GM23338 (cell line): ENCODE data around the gene MRPL27. TPM values are rescaled to one million over a fixed set of nuclear protein-coding genes. Genes with fewer than 3 reads are reported as not detected.

Source experiments
- ATAC-seq: fragments of 200-7000 bp; cut with Tn5 transposase; 3 replicates; pipeline ENCODE4 v1.9.1; 2020
- DNase-seq: peaks from one replicate; pipeline ENCODE4 v3.0.0-alpha.2; 2015; ENCODE audit warnings: low spot score
- H2AFZ ChIP-seq: fragments of 200-600 bp; sonication (generic); 2 replicates; pipeline ENCODE4 v1.8.0; 2016; ENCODE audit warnings: antibody characterized with exemption, mild to moderate bottlenecking, moderate library complexity
- H3F3A ChIP-seq: fragments of 200-600 bp; sonication (generic); replicated peaks from 2 replicates; pipeline ENCODE4 v1.8.0; 2017; ENCODE audit warnings: antibody characterized with exemption, mixed run types, low read depth
- H3K27ac ChIP-seq: fragments of 200-600 bp; sonication (generic); 2 replicates; pipeline ENCODE4 v1.6.1; 2016; ENCODE audit warnings: low read depth
- H3K27me3 ChIP-seq: fragments of 200-600 bp; sonication (generic); 2 replicates; pipeline ENCODE4 v1.8.0; 2016; ENCODE audit warnings: mild to moderate bottlenecking, mixed run types, moderate library complexity; ENCODE audit not compliant: insufficient read depth
- H3K36me3 ChIP-seq: fragments of 200-600 bp; sonication (generic); 2 replicates; pipeline ENCODE4 v1.8.0; 2016; ENCODE audit warnings: mild to moderate bottlenecking; ENCODE audit not compliant: insufficient read depth
- H3K4me1 ChIP-seq: fragments of 200-600 bp; sonication (generic); 2 replicates; pipeline ENCODE4 v1.8.0; 2016; ENCODE audit warnings: mild to moderate bottlenecking, moderate library complexity; ENCODE audit not compliant: insufficient read depth
- H3K4me2 ChIP-seq: fragments of 200-600 bp; sonication (generic); 2 replicates; pipeline ENCODE4 v1.7.1; 2017; ENCODE audit warnings: mixed run types
- H3K4me3 ChIP-seq: fragments of 200-600 bp; sonication (generic); 2 replicates; pipeline ENCODE4 v1.6.1; 2016; ENCODE audit warnings: mixed run types
- H3K79me2 ChIP-seq: fragments of 200-600 bp; sonication (generic); replicated peaks from 2 replicates; pipeline ENCODE4 v1.8.0; 2017; ENCODE audit warnings: mild to moderate bottlenecking; ENCODE audit not compliant: insufficient read depth
- H3K9me2 ChIP-seq: fragments of 200-600 bp; sonication (generic); 2 replicates; pipeline ENCODE4 v1.8.0; 2017; ENCODE audit not compliant: insufficient read depth
- H4K20me1 ChIP-seq: fragments of 200-600 bp; sonication (generic); replicated peaks from 2 replicates; pipeline ENCODE4 v1.8.0; 2017; ENCODE audit warnings: mild to moderate bottlenecking; ENCODE audit not compliant: insufficient read depth
- H3K27ac Mint-ChIP-seq: 2 replicates; pipeline ENCODE4 v1.8.0; 2020; ENCODE audit warnings: inconsistent platforms, mild to moderate bottlenecking, moderate library complexity, mixed read lengths
- H3K27me3 Mint-ChIP-seq: 3 replicates; pipeline ENCODE4 v1.8.0; 2022; ENCODE audit warnings: low read depth, mild to moderate bottlenecking, moderate library complexity, mixed read lengths, inconsistent platforms; ENCODE audit not compliant: insufficient read depth, poor library complexity
- H3K36me3 Mint-ChIP-seq: 3 replicates; pipeline ENCODE4 v1.8.0; 2021; ENCODE audit warnings: low read depth, mild to moderate bottlenecking, inconsistent platforms, moderate library complexity, mixed read lengths
- H3K4me1 Mint-ChIP-seq: 3 replicates; pipeline ENCODE4 v1.8.0; 2020; ENCODE audit warnings: mild to moderate bottlenecking, inconsistent platforms, mixed read lengths
- H3K4me3 Mint-ChIP-seq: 3 replicates; pipeline ENCODE4 v1.8.0; 2021; ENCODE audit warnings: moderate library complexity, mild to moderate bottlenecking, inconsistent platforms, mixed read lengths
- H3K9me3 Mint-ChIP-seq: 3 replicates; pipeline ENCODE4 v1.8.0; 2020; ENCODE audit warnings: moderate library complexity, mild to moderate bottlenecking, inconsistent platforms, mixed read lengths
- CREB1 ChIP-seq: fragments of 250-450 bp; sonication (Bioruptor Pico); IDR thresholded peaks from 2 replicates; pipeline ENCODE4 v1.5.0; 2020; ENCODE audit warnings: low read depth, mild to moderate bottlenecking, moderate library complexity
- EZH2 ChIP-seq: fragments of 200-600 bp; sonication (generic); IDR thresholded peaks from one replicate; pipeline ENCODE4 v1.8.0; 2017; ENCODE audit warnings: antibody characterized with exemption, mild to moderate bottlenecking, low read depth; ENCODE audit not compliant: unreplicated experiment
- EZH2phosphoT487 ChIP-seq: fragments of 200-600 bp; sonication (generic); IDR thresholded peaks from one replicate; pipeline ENCODE4 v1.8.1; 2018; ENCODE audit warnings: antibody characterized with exemption; ENCODE audit not compliant: unreplicated experiment
- JUNB ChIP-seq: IDR thresholded peaks from one replicate; pipeline ENCODE4 v1.6.1; 2016; ENCODE audit warnings: antibody characterized with exemption; ENCODE audit not compliant: unreplicated experiment
- NANOG ChIP-seq: IDR thresholded peaks from 2 replicates; pipeline ENCODE4 v1.6.1; 2016; ENCODE audit warnings: antibody characterized with exemption, borderline replicate concordance
- POLR2AphosphoS5 ChIP-seq: IDR thresholded peaks from 2 replicates; pipeline ENCODE4 v1.6.1; 2016; ENCODE audit warnings: antibody characterized with exemption, low read depth
- STAT1 ChIP-seq: IDR thresholded peaks from one replicate; pipeline ENCODE4 v1.6.1; 2016; ENCODE audit warnings: antibody characterized with exemption; ENCODE audit not compliant: unreplicated experiment
- polyA plus RNA-seq: library from polyadenylated mRNA; unstranded; fragments of >200 nt; fragmentation: Nextera tagmentation; extraction: Ambion mirVana; gene quantifications from 2 replicates; pipeline ENCODE4 v1.2.1, GENCODE V29; 2016
- total RNA-seq: library from RNA; depleted of rRNA; stranded (reverse); fragments of >200 nt; shearing (Covaris generic); gene quantifications from 2 replicates; pipeline ENCODE4 v1.2.3, GENCODE V29; 2014
- TF ChIP-seq, protein P1 (sequence below), 2 experiments: fragments of 200-600 bp in 1 of 2; sonication (generic) in 1 of 2; conservative IDR thresholded peaks; 2 replicates each; pipeline versions ENCODE4 v1.5.1 to v1.6.1; 2016 to 2017; ENCODE audit warnings: antibody characterized with exemption in 2 of 2, low read depth in 2 of 2, mild to moderate bottlenecking in 2 of 2, moderate library complexity in 1 of 2
- TF ChIP-seq, protein P2 (sequence below): IDR thresholded peaks from 2 replicates; pipeline ENCODE4 v1.6.1; 2016; ENCODE audit warnings: antibody characterized with exemption
- TF ChIP-seq, protein P3 (sequence below): fragments of 250-450 bp; sonication (Bioruptor Pico); IDR thresholded peaks from 2 replicates; pipeline ENCODE4 v1.5.0; 2020; ENCODE audit warnings: mild to moderate bottlenecking, moderate library complexity

MRPL27 gene
- total and polyA plus RNA-seq, 2 experiments from 2014 or later: 74.3 to 227 TPM

DNA sequence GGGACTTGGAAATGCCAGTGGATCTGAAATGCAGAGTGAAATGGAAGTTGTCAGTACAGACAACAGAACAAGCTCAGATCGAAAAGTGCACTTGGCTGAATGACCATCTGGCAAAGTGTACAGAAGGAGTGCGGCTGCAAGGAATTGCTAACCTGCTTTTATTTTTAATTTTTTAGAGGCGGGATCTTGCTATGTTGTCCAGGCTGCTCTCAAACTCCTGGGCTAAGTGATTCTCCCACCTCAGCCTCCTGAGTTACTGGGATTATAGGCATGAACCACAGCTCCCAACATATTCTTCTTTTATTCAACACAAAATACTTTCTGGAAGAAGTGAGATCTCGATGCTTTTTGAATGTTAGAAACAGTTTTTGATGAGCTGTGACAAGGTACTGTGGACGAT is 20.7 kb upstream of the MRPL27 start:
- no peaks in the 10 kb centered on the region for H3K9me2 ChIP-seq
- peaks cover 30% of the 10 kb centered on the region for H4K20me1 ChIP-seq
- Mint-ChIP-seq H3K4me3 (no peak overlapping the region; the same call in 2 of the 3 replicates), H3K27ac (no peak overlapping the region), H3K4me1 (peaks cover 10% of the 10 kb centered on the region), H3K27me3 (no peaks in the 10 kb centered on the region), H3K9me3 (no peaks in the 10 kb centered on the region), H3K36me3 (peaks cover 61% of the 10 kb centered on the region)
- H3K27ac ChIP-seq: no peak overlapping the region
- H3K4me3 ChIP-seq: no peak overlapping the region
- no peaks in the 10 kb centered on the region for H3F3A ChIP-seq
- H3K4me1 ChIP-seq: peaks cover 4% of the 10 kb centered on the region; the same call in 1 of the 2 replicates
- TF ChIP-seq NANOG (no peak), JUNB (no peak), POLR2AphosphoS5 (no peak), EZH2 (no peak), STAT1 (no peak), CREB1 (CRISPR knock-in tag) (no peak), EZH2phosphoT487 (no peak)
- TF ChIP-seq, protein P1, sequence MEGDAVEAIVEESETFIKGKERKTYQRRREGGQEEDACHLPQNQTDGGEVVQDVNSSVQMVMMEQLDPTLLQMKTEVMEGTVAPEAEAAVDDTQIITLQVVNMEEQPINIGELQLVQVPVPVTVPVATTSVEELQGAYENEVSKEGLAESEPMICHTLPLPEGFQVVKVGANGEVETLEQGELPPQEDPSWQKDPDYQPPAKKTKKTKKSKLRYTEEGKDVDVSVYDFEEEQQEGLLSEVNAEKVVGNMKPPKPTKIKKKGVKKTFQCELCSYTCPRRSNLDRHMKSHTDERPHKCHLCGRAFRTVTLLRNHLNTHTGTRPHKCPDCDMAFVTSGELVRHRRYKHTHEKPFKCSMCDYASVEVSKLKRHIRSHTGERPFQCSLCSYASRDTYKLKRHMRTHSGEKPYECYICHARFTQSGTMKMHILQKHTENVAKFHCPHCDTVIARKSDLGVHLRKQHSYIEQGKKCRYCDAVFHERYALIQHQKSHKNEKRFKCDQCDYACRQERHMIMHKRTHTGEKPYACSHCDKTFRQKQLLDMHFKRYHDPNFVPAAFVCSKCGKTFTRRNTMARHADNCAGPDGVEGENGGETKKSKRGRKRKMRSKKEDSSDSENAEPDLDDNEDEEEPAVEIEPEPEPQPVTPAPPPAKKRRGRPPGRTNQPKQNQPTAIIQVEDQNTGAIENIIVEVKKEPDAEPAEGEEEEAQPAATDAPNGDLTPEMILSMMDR (conservative IDR thresholded peaks at IDR 0.05; ENCODE audit: low read depth in 2 of 2): no peak
- TF ChIP-seq, protein P2, sequence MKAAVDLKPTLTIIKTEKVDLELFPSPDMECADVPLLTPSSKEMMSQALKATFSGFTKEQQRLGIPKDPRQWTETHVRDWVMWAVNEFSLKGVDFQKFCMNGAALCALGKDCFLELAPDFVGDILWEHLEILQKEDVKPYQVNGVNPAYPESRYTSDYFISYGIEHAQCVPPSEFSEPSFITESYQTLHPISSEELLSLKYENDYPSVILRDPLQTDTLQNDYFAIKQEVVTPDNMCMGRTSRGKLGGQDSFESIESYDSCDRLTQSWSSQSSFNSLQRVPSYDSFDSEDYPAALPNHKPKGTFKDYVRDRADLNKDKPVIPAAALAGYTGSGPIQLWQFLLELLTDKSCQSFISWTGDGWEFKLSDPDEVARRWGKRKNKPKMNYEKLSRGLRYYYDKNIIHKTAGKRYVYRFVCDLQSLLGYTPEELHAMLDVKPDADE: no peak
- TF ChIP-seq, protein P3, sequence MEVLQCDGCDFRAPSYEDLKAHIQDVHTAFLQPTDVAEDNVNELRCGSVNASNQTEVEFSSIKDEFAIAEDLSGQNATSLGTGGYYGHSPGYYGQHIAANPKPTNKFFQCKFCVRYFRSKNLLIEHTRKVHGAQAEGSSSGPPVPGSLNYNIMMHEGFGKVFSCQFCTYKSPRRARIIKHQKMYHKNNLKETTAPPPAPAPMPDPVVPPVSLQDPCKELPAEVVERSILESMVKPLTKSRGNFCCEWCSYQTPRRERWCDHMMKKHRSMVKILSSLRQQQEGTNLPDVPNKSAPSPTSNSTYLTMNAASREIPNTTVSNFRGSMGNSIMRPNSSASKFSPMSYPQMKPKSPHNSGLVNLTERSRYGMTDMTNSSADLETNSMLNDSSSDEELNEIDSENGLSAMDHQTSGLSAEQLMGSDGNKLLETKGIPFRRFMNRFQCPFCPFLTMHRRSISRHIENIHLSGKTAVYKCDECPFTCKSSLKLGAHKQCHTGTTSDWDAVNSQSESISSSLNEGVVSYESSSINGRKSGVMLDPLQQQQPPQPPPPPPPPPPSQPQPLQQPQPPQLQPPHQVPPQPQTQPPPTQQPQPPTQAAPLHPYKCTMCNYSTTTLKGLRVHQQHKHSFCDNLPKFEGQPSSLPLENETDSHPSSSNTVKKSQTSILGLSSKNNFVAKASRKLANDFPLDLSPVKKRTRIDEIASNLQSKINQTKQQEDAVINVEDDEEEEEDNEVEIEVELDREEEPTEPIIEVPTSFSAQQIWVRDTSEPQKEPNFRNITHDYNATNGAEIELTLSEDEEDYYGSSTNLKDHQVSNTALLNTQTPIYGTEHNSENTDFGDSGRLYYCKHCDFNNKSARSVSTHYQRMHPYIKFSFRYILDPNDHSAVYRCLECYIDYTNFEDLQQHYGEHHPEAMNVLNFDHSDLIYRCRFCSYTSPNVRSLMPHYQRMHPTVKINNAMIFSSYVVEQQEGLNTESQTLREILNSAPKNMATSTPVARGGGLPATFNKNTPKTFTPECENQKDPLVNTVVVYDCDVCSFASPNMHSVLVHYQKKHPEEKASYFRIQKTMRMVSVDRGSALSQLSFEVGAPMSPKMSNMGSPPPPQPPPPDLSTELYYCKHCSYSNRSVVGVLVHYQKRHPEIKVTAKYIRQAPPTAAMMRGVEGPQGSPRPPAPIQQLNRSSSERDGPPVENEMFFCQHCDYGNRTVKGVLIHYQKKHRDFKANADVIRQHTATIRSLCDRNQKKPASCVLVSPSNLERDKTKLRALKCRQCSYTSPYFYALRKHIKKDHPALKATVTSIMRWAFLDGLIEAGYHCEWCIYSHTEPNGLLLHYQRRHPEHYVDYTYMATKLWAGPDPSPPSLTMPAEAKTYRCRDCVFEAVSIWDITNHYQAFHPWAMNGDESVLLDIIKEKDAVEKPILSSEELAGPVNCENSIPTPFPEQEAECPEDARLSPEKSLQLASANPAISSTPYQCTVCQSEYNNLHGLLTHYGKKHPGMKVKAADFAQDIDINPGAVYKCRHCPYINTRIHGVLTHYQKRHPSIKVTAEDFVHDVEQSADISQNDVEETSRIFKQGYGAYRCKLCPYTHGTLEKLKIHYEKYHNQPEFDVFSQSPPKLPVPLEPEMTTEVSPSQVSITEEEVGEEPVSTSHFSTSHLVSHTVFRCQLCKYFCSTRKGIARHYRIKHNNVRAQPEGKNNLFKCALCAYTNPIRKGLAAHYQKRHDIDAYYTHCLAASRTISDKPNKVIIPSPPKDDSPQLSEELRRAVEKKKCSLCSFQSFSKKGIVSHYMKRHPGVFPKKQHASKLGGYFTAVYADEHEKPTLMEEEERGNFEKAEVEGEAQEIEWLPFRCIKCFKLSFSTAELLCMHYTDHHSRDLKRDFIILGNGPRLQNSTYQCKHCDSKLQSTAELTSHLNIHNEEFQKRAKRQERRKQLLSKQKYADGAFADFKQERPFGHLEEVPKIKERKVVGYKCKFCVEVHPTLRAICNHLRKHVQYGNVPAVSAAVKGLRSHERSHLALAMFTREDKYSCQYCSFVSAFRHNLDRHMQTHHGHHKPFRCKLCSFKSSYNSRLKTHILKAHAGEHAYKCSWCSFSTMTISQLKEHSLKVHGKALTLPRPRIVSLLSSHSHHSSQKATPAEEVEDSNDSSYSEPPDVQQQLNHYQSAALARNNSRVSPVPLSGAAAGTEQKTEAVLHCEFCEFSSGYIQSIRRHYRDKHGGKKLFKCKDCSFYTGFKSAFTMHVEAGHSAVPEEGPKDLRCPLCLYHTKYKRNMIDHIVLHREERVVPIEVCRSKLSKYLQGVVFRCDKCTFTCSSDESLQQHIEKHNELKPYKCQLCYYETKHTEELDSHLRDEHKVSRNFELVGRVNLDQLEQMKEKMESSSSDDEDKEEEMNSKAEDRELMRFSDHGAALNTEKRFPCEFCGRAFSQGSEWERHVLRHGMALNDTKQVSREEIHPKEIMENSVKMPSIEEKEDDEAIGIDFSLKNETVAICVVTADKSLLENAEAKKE (CRISPR knock-in tag): no peak
- peaks cover 25% of the 10 kb centered on the region for H3K79me2 ChIP-seq
- H3K27me3 ChIP-seq: no peaks in the 10 kb centered on the region
- H3K4me2 ChIP-seq: no peak overlapping the region
- DNase-seq (no peak), ATAC-seq (no peak)
- peaks cover 42% of the 10 kb centered on the region for H3K36me3 ChIP-seq
- no peak overlapping the region for H2AFZ ChIP-seq
